ENCODE measurements around the gene TUBB6. TPM values are rescaled to one million over a fixed set of nuclear protein-coding genes. Genes with fewer than 3 reads are reported as not detected.
A peak's percentile ranks its signal among the peaks of the same experiment; 100 is the strongest.

The TUBB6 gene
- total and polyA plus RNA-seq, 2 of the 8 experiments (the other 6 are each of a cell fraction or from before 2014, with no cell fraction given), result 126 to 223 TPM

GRCh38 chr18:12327510-12328178 lies 19.6 kb downstream of the TUBB6 start:
- 69% methylated on average over 11 of the region's 11 CpGs; no CpG with 5 or more reads in 1 of the 2 experiments for WGBS, 2 experiments (ENCODE audit: extremely low coverage in 1 of 2, insufficient coverage in 1 of 2, insufficient read length in 1 of 2, insufficient replicate concordance in 2 of 2, low coverage in 1 of 2, low lambda C conversion rate in 2 of 2, missing lambda C conversion rate in 1 of 2)
- H3K14ac ChIP-seq (ENCODE audit: insufficient read length), result no peak overlapping the region
- DNase-seq (ENCODE audit: low read depth in 1 of 2, low spot score in 2 of 2) (peak; percentile 70 to 97), FAIRE-seq (no peak)
- H2BK12ac ChIP-seq (ENCODE audit: low read depth, low read length), result no peak overlapping the region
- H3K4me1 ChIP-seq (replicated peaks in 1 of 4; ENCODE audit: control insufficient read depth in 3 of 4, insufficient read depth in 4 of 4, low read length in 3 of 4), result peaks cover 0 to 4% (median 2%) of the 10 kb centered on the region in 4 experiments; a peak in 2 of 7 replicates
- no peak overlapping the region for H4K8ac ChIP-seq (ENCODE audit: extremely low read depth, insufficient read depth, low read length)
- H3K27me3 ChIP-seq (replicated peaks in 1 of 4; ENCODE audit: control insufficient read depth in 3 of 4, extremely low read depth in 1 of 4, insufficient read depth in 3 of 4, low read length in 3 of 4), result no peaks in the 10 kb centered on the region
- no peak overlapping the region for H2BK20ac ChIP-seq (ENCODE audit: low read length)
- no peak overlapping the region for H3K4me2 ChIP-seq (ENCODE audit: insufficient read depth in 1 of 2, low read depth in 2 of 2, low read length in 2 of 2)
- no peak overlapping the region for H3K9ac ChIP-seq (replicated peaks in 1 of 4; ENCODE audit: extremely low read depth in 1 of 4, low read depth in 3 of 4, low read length in 3 of 4)
- H3K36me3 ChIP-seq (ENCODE audit: control insufficient read depth in 2 of 4, insufficient read depth in 4 of 4, low read length in 3 of 4), result peaks cover 2 to 31% (median 26%) of the 10 kb centered on the region in 4 experiments; a peak in 6 of 8 replicates
- H3K27ac ChIP-seq (ENCODE audit: low read depth, low read length), result no peak overlapping the region
- H2AFZ ChIP-seq (ENCODE audit: low read length), result no peak overlapping the region
- H3K23ac ChIP-seq (ENCODE audit: insufficient read length), result no peak overlapping the region
- H3K9me3 ChIP-seq (ENCODE audit: insufficient read depth in 2 of 2, low read depth in 1 of 2, low read length in 1 of 2), result no peaks in the 10 kb centered on the region
- no peak overlapping the region for H4K5ac ChIP-seq (ENCODE audit: insufficient read length, low read depth, low read length)
- H3K18ac ChIP-seq (ENCODE audit: extremely low read depth, low read length), result no peak overlapping the region
- no peak overlapping the region for H2BK15ac ChIP-seq (ENCODE audit: low read length)
- H2BK5ac ChIP-seq (ENCODE audit: low read depth, low read length), result no peak overlapping the region
- H2BK120ac ChIP-seq (replicated peaks; ENCODE audit: low read depth, low read length), result no peak overlapping the region
- H4K91ac ChIP-seq (replicated peaks; ENCODE audit: insufficient read length, low read length), result no peak overlapping the region
- no peak overlapping the region for H3K4me3 ChIP-seq (ENCODE audit: extremely low read depth in 1 of 4, insufficient read depth in 2 of 4, low read depth in 3 of 4, low read length in 4 of 4)
- CTCF ChIA-PET (ENCODE audit: partially characterized antibody), result interaction anchor here (0.6 to 6.2 kb wide), 37 partner anchors 9 to 753 kb away, joined by 3 to 96 read pairs (median 4); partner anchors contain the start of gene SPIRE1
- H2AK5ac ChIP-seq (ENCODE audit: low read depth, low read length), result no peak overlapping the region
- peaks cover 6 to 12% of the 10 kb centered on the region in 2 experiments for H4K20me1 ChIP-seq (replicated peaks in 1 of 2; ENCODE audit: control insufficient read depth in 1 of 2, insufficient read depth in 2 of 2, low read length in 2 of 2)
- H3K79me1 ChIP-seq (ENCODE audit: low read depth, low read length), result 0 out of 2 replicates have a peak, but pooled peaks cover 2% of the 10 kb centered on the region
- H3K23me2 ChIP-seq (ENCODE audit: low read depth, low read length), result no peaks in the 10 kb centered on the region
- no peak overlapping the region for H3K4ac ChIP-seq (replicated peaks; ENCODE audit: insufficient read length, low read depth, low read length)
- POLR2A ChIA-PET (ENCODE audit: partially characterized antibody), result interaction anchor here (0.6 to 2.9 kb wide), 16 partner anchors 9 to 336 kb away, joined by 3 to 13 read pairs (median 3); partner anchors contain the start of gene AFG3L2
- no peaks in the 10 kb centered on the region for H3K79me2 ChIP-seq (ENCODE audit: control insufficient read depth in 1 of 2, insufficient read depth in 2 of 2, low read length in 2 of 2)
- no peak overlapping the region for H3K56ac ChIP-seq (replicated peaks; ENCODE audit: insufficient read length, low read depth, low read length)
- TF ChIP-seq TCF12 (IDR thresholded peaks at IDR 0.05; ENCODE audit: low read depth, low read length) (peak; percentile 79; the same call in 1 of the 2 replicates), RAD21 (IDR thresholded peaks at IDR 0.05 in 1 of 2, conservative IDR thresholded peaks at IDR 0.05 in 1 of 2; ENCODE audit: low read depth in 2 of 2, low read length in 2 of 2) (peak; percentile 80 to 89), CTCF (IDR thresholded peaks at IDR 0.05; ENCODE audit: control extremely low read depth in 1 of 3, insufficient read depth in 1 of 3, low read depth in 1 of 3, low read length in 3 of 3) (peak; percentile 95 to 99 (median 99)), EP300 (IDR thresholded peaks at IDR 0.05; ENCODE audit: borderline replicate concordance in 1 of 2, low read depth in 2 of 2, low read length in 2 of 2) (0 out of 3 replicates have a peak, but pooled peaks of 1 of the 2 experiments have one; percentile 15), YY1 (IDR thresholded peaks at IDR 0.05; ENCODE audit: low read depth, low read length) (peak; percentile 71; the same call in 1 of the 2 replicates), CEBPB (IDR thresholded peaks at IDR 0.05; ENCODE audit: low read depth, low read length) (peak; percentile 51; the same call in 1 of the 2 replicates), SIN3A (conservative IDR thresholded peaks at IDR 0.05 in 1 of 2, IDR thresholded peaks at IDR 0.05 in 1 of 2; ENCODE audit: low read depth in 1 of 2, low read length in 2 of 2) (peak; percentile 74 to 79; a peak in 1 of 4 replicates)

Data from H1 (cell line).